WTC11 (cell line): ENCODE measurements around the gene KCNK18. TPM values are rescaled to one million over a fixed set of nuclear protein-coding genes. Genes with fewer than 3 reads are reported as not detected.

Source experiments
- ATAC-seq: fragments of 200-7000 bp; cut with Tn5 transposase; 2 replicates; pipeline ENCODE4 v1.10.0; 2021; ENCODE audit warnings: mild to moderate bottlenecking, moderate library complexity
- CTCF ChIA-PET: fragments of 300-600 bp; sonication (Branson Sonifier 250); formaldehyde crosslinking; loops from one replicate; lab custom pipeline; 2021; ENCODE audit warnings: antibody characterized with exemption; lab: Charles Lee
- POLR2A ChIA-PET: fragments of 350-600 bp; sonication (Branson Sonifier 250); formaldehyde crosslinking; loops from one replicate; lab custom pipeline; 2021; ENCODE audit warnings: antibody characterized with exemption; lab: Charles Lee
- DNase-seq: peaks from one replicate; pipeline ENCODE4 v3.0.0; 2021; ENCODE audit warnings: low spot score
- H3K27ac Mint-ChIP-seq: 2 replicates; pipeline ENCODE4 v1.8.0; 2021; ENCODE audit warnings: mixed read lengths
- H3K27me3 Mint-ChIP-seq: 2 replicates; pipeline ENCODE4 v1.8.0; 2021; ENCODE audit warnings: low read depth, mild to moderate bottlenecking, moderate library complexity, mixed read lengths
- H3K36me3 Mint-ChIP-seq: 2 replicates; pipeline ENCODE4 v1.8.0; 2021; ENCODE audit warnings: mixed read lengths
- H3K4me1 Mint-ChIP-seq: 2 replicates; pipeline ENCODE4 v1.8.0; 2022; ENCODE audit warnings: mixed read lengths
- H3K4me3 Mint-ChIP-seq: 2 replicates; pipeline ENCODE4 v1.8.0; 2021; ENCODE audit warnings: mild to moderate bottlenecking, moderate library complexity, mixed read lengths
- H3K9me3 Mint-ChIP-seq: 2 replicates; pipeline ENCODE4 v1.8.0; 2021; ENCODE audit warnings: mixed read lengths
- ARID4B ChIP-seq: sonication (generic); formaldehyde crosslinking; IDR thresholded peaks from 2 replicates; pipeline ENCODE4 v1.8.0; 2023; ENCODE audit warnings: missing genetic modification reagents, mild to moderate bottlenecking, borderline replicate concordance
- ATF1 ChIP-seq: sonication (generic); formaldehyde crosslinking; IDR thresholded peaks from 2 replicates; pipeline ENCODE4 v1.8.1; 2023; ENCODE audit warnings: mild to moderate bottlenecking, moderate library complexity, missing genetic modification reagents
- CREB1 ChIP-seq: sonication (generic); formaldehyde crosslinking; IDR thresholded peaks from 2 replicates; pipeline ENCODE4 v1.8.0; 2023; ENCODE audit warnings: mild to moderate bottlenecking, missing genetic modification reagents
- CREM ChIP-seq: sonication (generic); formaldehyde crosslinking; IDR thresholded peaks from 2 replicates; pipeline ENCODE4 v1.8.1; 2022; ENCODE audit warnings: mild to moderate bottlenecking, missing genetic modification reagents, moderate library complexity
- CTCF ChIP-seq: fragments of 200-600 bp; IDR thresholded peaks from 2 replicates; pipeline ENCODE4 v1.8.0; 2022; ENCODE audit warnings: antibody characterized with exemption
- FOXJ3 ChIP-seq: sonication (generic); formaldehyde crosslinking; IDR thresholded peaks from 2 replicates; pipeline ENCODE4 v1.9.0; 2021; ENCODE audit warnings: missing genetic modification reagents, mild to moderate bottlenecking, borderline replicate concordance
- FOXK1 ChIP-seq: sonication (generic); formaldehyde crosslinking; IDR thresholded peaks from 2 replicates; pipeline ENCODE4 v1.8.0; 2022; ENCODE audit warnings: mild to moderate bottlenecking, moderate library complexity, missing genetic modification reagents
- FOXP1 ChIP-seq: sonication (generic); formaldehyde crosslinking; IDR thresholded peaks from 2 replicates; pipeline ENCODE4 v1.8.0; 2022; ENCODE audit warnings: missing genetic modification reagents, mild to moderate bottlenecking, moderate library complexity, borderline replicate concordance
- FOXP4 ChIP-seq: sonication (generic); formaldehyde crosslinking; IDR thresholded peaks from 2 replicates; pipeline ENCODE4 v1.8.0; 2022; ENCODE audit warnings: mild to moderate bottlenecking, missing genetic modification reagents
- HMGXB4 ChIP-seq: sonication (generic); formaldehyde crosslinking; IDR thresholded peaks from 2 replicates; pipeline ENCODE4 v1.8.1; 2023; ENCODE audit warnings: mild to moderate bottlenecking, moderate library complexity, missing genetic modification reagents
- MAX ChIP-seq: sonication (generic); formaldehyde crosslinking; IDR thresholded peaks from 2 replicates; pipeline ENCODE4 v1.8.0; 2022; ENCODE audit warnings: mild to moderate bottlenecking, missing genetic modification reagents
- SP1 ChIP-seq: sonication (generic); formaldehyde crosslinking; conservative IDR thresholded peaks from 2 replicates; pipeline ENCODE4 v1.8.1; 2022; ENCODE audit warnings: missing genetic modification reagents
- TEAD1 ChIP-seq: sonication (generic); formaldehyde crosslinking; IDR thresholded peaks from 2 replicates; pipeline ENCODE4 v1.8.0; 2022; ENCODE audit warnings: mild to moderate bottlenecking, missing genetic modification reagents
- USF1 ChIP-seq: sonication (generic); formaldehyde crosslinking; IDR thresholded peaks from 2 replicates; pipeline ENCODE4 v1.8.0; 2022; ENCODE audit warnings: mild to moderate bottlenecking, missing genetic modification reagents
- USF2 ChIP-seq: sonication (generic); formaldehyde crosslinking; IDR thresholded peaks from 2 replicates; pipeline ENCODE4 v1.8.1; 2023; ENCODE audit warnings: mild to moderate bottlenecking, missing genetic modification reagents, moderate library complexity
- ZNF281 ChIP-seq: sonication (generic); formaldehyde crosslinking; IDR thresholded peaks from 2 replicates; pipeline ENCODE4 v1.8.0; 2023; ENCODE audit warnings: mild to moderate bottlenecking, missing genetic modification reagents
- ZNF416 ChIP-seq: fragments of 250-450 bp; sonication (Bioruptor Pico); IDR thresholded peaks from 2 replicates; pipeline ENCODE4 v1.9.0; 2021; ENCODE audit warnings: mild to moderate bottlenecking, inconsistent platforms
- ZNF512 ChIP-seq: sonication (generic); formaldehyde crosslinking; IDR thresholded peaks from 2 replicates; pipeline ENCODE4 v1.8.1; 2022; ENCODE audit warnings: missing genetic modification reagents, borderline replicate concordance
- total RNA-seq: library from RNA; stranded (reverse); gene quantifications from 3 replicates; pipeline ENCODE4 v1.2.3, GENCODE V29; 2021

KCNK18 gene
- total RNA-seq, 1 experiment from 2014 or later, result not detected

GRCh38 chr10:117167789-117168674 lies 29.3 kb upstream of the KCNK18 start:
- CTCF ChIA-PET, result interaction anchor here (0.6 to 5.0 kb wide), 36 partner anchors 7 to 541 kb away, joined by 3 to 72 read pairs (median 5); partner anchors contain the start of gene ENO4
- POLR2A ChIA-PET, result interaction anchor here (0.5 to 1.4 kb wide), 2 partner anchors 28 to 34 kb away, joined by 3 read pairs; no protein-coding TSS in a partner anchor
- TF ChIP-seq SP1 (peak; percentile 47; the same call in 1 of the 2 replicates), CTCF (peak; percentile 99), FOXJ3 (no peak), HMGXB4 (CRISPR knock-in tag) (peak; percentile 93), USF1 (CRISPR knock-in tag) (no peak), ZNF281 (0 out of 2 replicates have a peak, but pooled peaks have one; percentile 29), CREM (CRISPR knock-in tag) (0 out of 2 replicates have a peak, but pooled peaks have one; percentile 25), CREB1 (CRISPR knock-in tag) (no peak), TEAD1 (CRISPR knock-in tag) (peak; percentile 54), ATF1 (CRISPR knock-in tag) (no peak), ARID4B (peak; percentile 68; the same call in 1 of the 2 replicates), FOXK1 (CRISPR knock-in tag) (peak; percentile 50; the same call in 1 of the 2 replicates), FOXP4 (0 out of 2 replicates have a peak, but pooled peaks have one; percentile 53), ZNF512 (CRISPR knock-in tag) (no peak), FOXP1 (CRISPR knock-in tag) (peak; percentile 88; the same call in 1 of the 2 replicates), ZNF416 (peak; percentile 24; the same call in 1 of the 2 replicates), USF2 (no peak), MAX (CRISPR knock-in tag) (peak; percentile 55; the same call in 1 of the 2 replicates)

More at GRCh38 chr10:117167789-117168674, 29.3 kb upstream of the KCNK18 start:
- H3K4me3 Mint-ChIP-seq, result peak overlapping the region; percentile 68
- no peaks in the 10 kb centered on the region for H3K9me3 Mint-ChIP-seq
- peaks cover 100% of the 10 kb centered on the region for H3K27me3 Mint-ChIP-seq
- H3K36me3 Mint-ChIP-seq, result no peaks in the 10 kb centered on the region
- peaks cover 35% of the 10 kb centered on the region for H3K4me1 Mint-ChIP-seq
- no peak overlapping the region for H3K27ac Mint-ChIP-seq
- DNase-seq (peak; percentile 84), ATAC-seq (peak; percentile 62)
